ENCODE measurements around the gene KDM4C. TPM values are rescaled to one million over a fixed set of nuclear protein-coding genes. Genes with fewer than 3 reads are reported as not detected.

KDM4C gene
- total and polyA plus RNA-seq, 2 of the 13 experiments (the other 11 are each of a cell fraction or from before 2014, with no cell fraction given) = 19.4 to 23.6 TPM

DNA sequence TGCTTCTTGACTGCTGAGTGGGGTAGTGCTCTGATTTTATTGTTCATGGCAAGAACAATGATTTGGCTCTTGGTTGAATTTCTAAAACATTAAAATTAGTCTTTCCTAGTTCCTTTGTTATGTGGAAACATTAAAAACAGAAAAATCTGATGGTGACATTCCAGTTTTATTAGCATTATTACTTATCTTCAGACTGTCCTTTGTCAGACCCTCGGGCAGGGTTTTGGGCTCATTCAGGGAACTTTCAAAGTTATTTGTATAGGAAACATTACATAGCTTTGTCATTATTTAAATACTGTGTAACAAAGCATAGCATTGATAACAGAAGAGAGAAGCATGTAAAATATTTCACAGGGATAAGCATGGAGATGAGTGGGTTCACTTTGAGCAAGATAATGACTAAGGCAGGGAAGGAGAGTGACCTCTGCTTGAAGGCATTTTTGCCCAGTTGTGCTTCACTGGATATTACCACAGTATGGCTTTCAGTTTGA, 119.9 kb downstream of the KDM4C start (continued):
- TF ChIP-seq FOXA3 (CRISPR knock-in tag; IDR thresholded peaks at IDR 0.05) = peak; percentile 35; the same call in 1 of the 2 replicates
- TF ChIP-seq, protein P1, sequence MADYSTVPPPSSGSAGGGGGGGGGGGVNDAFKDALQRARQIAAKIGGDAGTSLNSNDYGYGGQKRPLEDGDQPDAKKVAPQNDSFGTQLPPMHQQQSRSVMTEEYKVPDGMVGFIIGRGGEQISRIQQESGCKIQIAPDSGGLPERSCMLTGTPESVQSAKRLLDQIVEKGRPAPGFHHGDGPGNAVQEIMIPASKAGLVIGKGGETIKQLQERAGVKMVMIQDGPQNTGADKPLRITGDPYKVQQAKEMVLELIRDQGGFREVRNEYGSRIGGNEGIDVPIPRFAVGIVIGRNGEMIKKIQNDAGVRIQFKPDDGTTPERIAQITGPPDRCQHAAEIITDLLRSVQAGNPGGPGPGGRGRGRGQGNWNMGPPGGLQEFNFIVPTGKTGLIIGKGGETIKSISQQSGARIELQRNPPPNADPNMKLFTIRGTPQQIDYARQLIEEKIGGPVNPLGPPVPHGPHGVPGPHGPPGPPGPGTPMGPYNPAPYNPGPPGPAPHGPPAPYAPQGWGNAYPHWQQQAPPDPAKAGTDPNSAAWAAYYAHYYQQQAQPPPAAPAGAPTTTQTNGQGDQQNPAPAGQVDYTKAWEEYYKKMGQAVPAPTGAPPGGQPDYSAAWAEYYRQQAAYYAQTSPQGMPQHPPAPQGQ (CRISPR knock-in tag; IDR thresholded peaks at IDR 0.05; ENCODE audit: borderline replicate concordance) = no peak
- peak; percentile 36 for TF ChIP-seq RARA (CRISPR knock-in tag; IDR thresholded peaks at IDR 0.05)
- TF ChIP-seq, protein P2, sequence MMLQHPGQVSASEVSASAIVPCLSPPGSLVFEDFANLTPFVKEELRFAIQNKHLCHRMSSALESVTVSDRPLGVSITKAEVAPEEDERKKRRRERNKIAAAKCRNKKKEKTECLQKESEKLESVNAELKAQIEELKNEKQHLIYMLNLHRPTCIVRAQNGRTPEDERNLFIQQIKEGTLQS (CRISPR knock-in tag; IDR thresholded peaks at IDR 0.05) = 0 out of 2 replicates have a peak, but pooled peaks have one; percentile 55
- no peak for TF ChIP-seq GATAD1 (CRISPR knock-in tag; IDR thresholded peaks at IDR 0.05)
- TF ChIP-seq SOX5 (CRISPR knock-in tag; IDR thresholded peaks at IDR 0.05; ENCODE audit: borderline replicate concordance) = peak; percentile 90
- TF ChIP-seq SP140L (CRISPR knock-in tag; IDR thresholded peaks at IDR 0.05; ENCODE audit: borderline replicate concordance) = no peak
- no peak for TF ChIP-seq GABPB1 (CRISPR knock-in tag; IDR thresholded peaks at IDR 0.05)
- TF ChIP-seq CREM (IDR thresholded peaks at IDR 0.05) = peak; percentile 63
- TF ChIP-seq CREM (CRISPR knock-in tag; IDR thresholded peaks at IDR 0.05) = no peak
- TF ChIP-seq, protein P3, sequence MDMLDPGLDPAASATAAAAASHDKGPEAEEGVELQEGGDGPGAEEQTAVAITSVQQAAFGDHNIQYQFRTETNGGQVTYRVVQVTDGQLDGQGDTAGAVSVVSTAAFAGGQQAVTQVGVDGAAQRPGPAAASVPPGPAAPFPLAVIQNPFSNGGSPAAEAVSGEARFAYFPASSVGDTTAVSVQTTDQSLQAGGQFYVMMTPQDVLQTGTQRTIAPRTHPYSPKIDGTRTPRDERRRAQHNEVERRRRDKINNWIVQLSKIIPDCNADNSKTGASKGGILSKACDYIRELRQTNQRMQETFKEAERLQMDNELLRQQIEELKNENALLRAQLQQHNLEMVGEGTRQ (IDR thresholded peaks at IDR 0.05; ENCODE audit: low read depth, low read length) = no peak
- TF ChIP-seq, protein P3 (CRISPR knock-in tag; IDR thresholded peaks at IDR 0.05; ENCODE audit: borderline replicate concordance) = no peak
- TF ChIP-seq, protein P4, sequence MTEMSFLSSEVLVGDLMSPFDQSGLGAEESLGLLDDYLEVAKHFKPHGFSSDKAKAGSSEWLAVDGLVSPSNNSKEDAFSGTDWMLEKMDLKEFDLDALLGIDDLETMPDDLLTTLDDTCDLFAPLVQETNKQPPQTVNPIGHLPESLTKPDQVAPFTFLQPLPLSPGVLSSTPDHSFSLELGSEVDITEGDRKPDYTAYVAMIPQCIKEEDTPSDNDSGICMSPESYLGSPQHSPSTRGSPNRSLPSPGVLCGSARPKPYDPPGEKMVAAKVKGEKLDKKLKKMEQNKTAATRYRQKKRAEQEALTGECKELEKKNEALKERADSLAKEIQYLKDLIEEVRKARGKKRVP (CRISPR knock-in tag; IDR thresholded peaks at IDR 0.05) = 0 out of 4 replicates have a peak, but pooled peaks of 1 of the 2 experiments have one; percentile 11
- TF ChIP-seq NR2C2 (CRISPR knock-in tag; IDR thresholded peaks at IDR 0.05; ENCODE audit: borderline replicate concordance) = no peak
- TF ChIP-seq MAFK (conservative IDR thresholded peaks at IDR 0.05 in 1 of 2, IDR thresholded peaks at IDR 0.05 in 1 of 2; ENCODE audit: low read length in 2 of 2) = no peak
- TF ChIP-seq ISL2 (CRISPR knock-in tag; IDR thresholded peaks at IDR 0.05) = peak; percentile 36; the same call in 1 of the 2 replicates
- peak in 1 of 2 experiments; percentile 81; a peak in 2 of 4 replicates for TF ChIP-seq EP300 (IDR thresholded peaks at IDR 0.05; ENCODE audit: low read depth in 2 of 2, low read length in 2 of 2)
- TF ChIP-seq EP300 (CRISPR knock-in tag; IDR thresholded peaks at IDR 0.05; ENCODE audit: borderline replicate concordance) = peak; percentile 68; the same call in 1 of the 2 replicates
- TF ChIP-seq NFIC (IDR thresholded peaks at IDR 0.05; ENCODE audit: low read length) = peak; percentile 31; the same call in 1 of the 2 replicates
- TF ChIP-seq FOSL2 (CRISPR knock-in tag; IDR thresholded peaks at IDR 0.05) = peak; percentile 81
- TF ChIP-seq SOX6 (IDR thresholded peaks at IDR 0.05) = no peak
- TF ChIP-seq SOX6 (CRISPR knock-in tag; IDR thresholded peaks at IDR 0.05) = peak; percentile 67; the same call in 1 of the 2 replicates
